WTC11 (cell line): ENCODE measurements around the gene TMEM238.

Experiments
- CBFB ChIP-seq: sonication (generic); formaldehyde crosslinking; IDR thresholded peaks from 2 replicates; pipeline ENCODE4 v1.8.1; 2022; ENCODE audit warnings: mild to moderate bottlenecking, low read depth, missing genetic modification reagents
- CTCF ChIP-seq: fragments of 200-600 bp; IDR thresholded peaks from 2 replicates; pipeline ENCODE4 v1.8.0; 2022; ENCODE audit warnings: antibody characterized with exemption

GRCh38 chr19:55353356-55353802 is 30.7 kb downstream of the TMEM238 start:
- no peak for TF ChIP-seq CTCF
- no peak for TF ChIP-seq CBFB (CRISPR knock-in tag)
